ENCODE measurements around the gene WDR11. TPM values are rescaled to one million over a fixed set of nuclear protein-coding genes. Genes with fewer than 3 reads are reported as not detected.

WDR11 gene
- total and polyA plus RNA-seq, 4 donors: 24.1 to 109 (median 34.5) TPM

DNA sequence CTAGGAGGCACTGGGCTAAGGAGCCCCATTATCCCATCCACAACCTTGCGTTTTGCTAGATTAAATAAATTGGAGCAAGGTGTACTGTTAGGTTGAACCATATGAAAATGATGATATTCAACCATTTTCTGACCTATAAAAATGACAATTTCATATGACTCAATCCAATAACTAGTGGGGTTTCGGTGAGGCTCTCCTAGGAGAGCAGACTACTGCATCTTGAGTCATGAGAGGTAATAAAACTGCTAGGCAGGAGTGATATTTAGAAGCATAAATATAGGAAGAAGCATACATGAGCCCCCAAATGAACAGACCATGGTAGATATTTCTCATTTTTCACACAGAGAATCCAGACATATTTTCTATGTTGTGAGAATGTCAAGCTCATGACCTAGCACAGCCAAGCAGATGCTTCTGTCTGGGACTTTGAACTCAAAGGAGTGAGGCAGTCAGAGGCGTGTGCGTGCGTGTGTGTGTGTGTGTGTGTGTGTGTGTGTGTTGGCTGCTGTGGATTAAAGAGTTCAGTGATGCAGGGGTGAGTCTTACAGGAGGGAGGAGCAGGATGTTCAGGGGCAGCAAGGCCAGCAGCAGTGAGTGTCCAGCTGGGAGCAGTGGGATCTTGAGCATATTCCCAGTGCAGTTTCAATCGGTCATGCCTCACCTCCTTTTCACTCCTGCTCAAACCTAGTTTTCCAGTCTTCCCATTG, 17.8 kb upstream of the WDR11 start:
- Histone ChIP-seq H3K4me1 (ENCODE audit: control insufficient read depth in 5 of 5, insufficient read depth in 5 of 5, low read length in 5 of 5) (no peaks in the 10 kb centered on the region), H3K36me3 (ENCODE audit: control insufficient read depth in 4 of 4, insufficient read depth in 4 of 4, low read length in 4 of 4) (no peaks in the 10 kb centered on the region), H3K9ac (ENCODE audit: insufficient read depth in 1 of 2, low read length in 2 of 2) (no peak overlapping the region), H3K27me3 (ENCODE audit: control insufficient read depth in 3 of 3, insufficient read depth in 3 of 3, low read length in 2 of 3) (no peaks in the 10 kb centered on the region), H3K27ac (ENCODE audit: low read depth in 1 of 2, low read length in 1 of 2) (no peak overlapping the region), H3K4me3 (no peak overlapping the region), H3K9me3 (ENCODE audit: control insufficient read depth in 4 of 4, insufficient read depth in 3 of 4, low read length in 3 of 4) (no peaks in the 10 kb centered on the region)
- WGBS, 2 donors: 81 to 86% methylated on average over 6 of the region's 6 CpGs
- TF ChIP-seq CTCF (IDR thresholded peaks at IDR 0.05; ENCODE audit: control extremely low read depth, extremely low read depth): no peak
- DNase-seq (no peak), ATAC-seq (ENCODE audit: insufficient read depth, low FRiP score) (no peak)

GRCh38 chr10:120835603-120836002, 15.6 kb upstream of the WDR11 start:
- Histone ChIP-seq H3K27me3 (ENCODE audit: control insufficient read depth in 3 of 3, insufficient read depth in 3 of 3, low read length in 2 of 3) (no peaks in the 10 kb centered on the region), H3K4me1 (ENCODE audit: control insufficient read depth in 5 of 5, insufficient read depth in 5 of 5, low read length in 5 of 5) (no peaks in the 10 kb centered on the region), H3K9ac (ENCODE audit: insufficient read depth in 1 of 2, low read length in 2 of 2) (no peak overlapping the region), H3K27ac (ENCODE audit: low read depth in 1 of 2, low read length in 1 of 2) (no peak overlapping the region), H3K36me3 (ENCODE audit: control insufficient read depth in 4 of 4, insufficient read depth in 4 of 4, low read length in 4 of 4) (no peaks in the 10 kb centered on the region), H3K9me3 (ENCODE audit: control insufficient read depth in 4 of 4, insufficient read depth in 3 of 4, low read length in 3 of 4) (no peaks in the 10 kb centered on the region), H3K4me3 (no peak overlapping the region)
- no peak for TF ChIP-seq CTCF (IDR thresholded peaks at IDR 0.05; ENCODE audit: control extremely low read depth, extremely low read depth)
- DNase-seq (no peak), ATAC-seq (ENCODE audit: insufficient read depth, low FRiP score) (no peak)
- 57 to 79% methylated on average over 2 of the region's 2 CpGs for WGBS, 2 donors

DNA sequence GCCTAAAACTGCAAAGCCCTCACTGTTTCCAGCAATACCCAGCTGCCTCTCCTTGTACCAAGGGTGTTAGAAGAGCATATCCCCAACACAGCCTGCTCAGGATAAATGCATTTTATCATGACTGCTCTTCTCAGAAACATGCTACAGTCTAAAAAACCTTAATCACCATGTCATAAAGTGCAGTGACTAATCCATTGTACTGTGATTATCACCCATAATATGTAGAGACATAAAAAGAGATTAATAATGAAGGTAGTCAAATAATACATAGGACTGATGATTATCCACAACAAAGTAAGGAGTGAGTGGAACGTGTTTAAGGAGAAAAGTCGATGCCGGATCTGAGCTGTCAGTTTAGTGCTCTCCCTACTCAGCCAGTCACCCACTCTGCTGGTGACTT, 12.2 kb upstream of the WDR11 start:
- Histone ChIP-seq H3K27me3 (ENCODE audit: control insufficient read depth in 3 of 3, insufficient read depth in 3 of 3, low read length in 2 of 3) (peaks cover 0 to under 1% (median 0%) of the 10 kb centered on the region in 3 donors), H3K4me3 (no peak overlapping the region), H3K36me3 (ENCODE audit: control insufficient read depth in 4 of 4, insufficient read depth in 4 of 4, low read length in 4 of 4) (no peaks in the 10 kb centered on the region), H3K9me3 (ENCODE audit: control insufficient read depth in 4 of 4, insufficient read depth in 3 of 4, low read length in 3 of 4) (no peaks in the 10 kb centered on the region), H3K9ac (ENCODE audit: insufficient read depth in 1 of 2, low read length in 2 of 2) (no peak overlapping the region), H3K4me1 (ENCODE audit: control insufficient read depth in 5 of 5, insufficient read depth in 5 of 5, low read length in 5 of 5) (no peaks in the 10 kb centered on the region), H3K27ac (ENCODE audit: low read depth in 1 of 2, low read length in 1 of 2) (no peak overlapping the region)
- ATAC-seq (ENCODE audit: insufficient read depth, low FRiP score) (no peak), DNase-seq (no peak)
- no peak for TF ChIP-seq CTCF (IDR thresholded peaks at IDR 0.05; ENCODE audit: control extremely low read depth, extremely low read depth)
- WGBS, 2 donors: 94 to 95% methylated on average over 3 of the region's 3 CpGs

Measured in lung (tissue), 12 donors.